A673 (cell line): ENCODE data around the gene RS1.

ENCODE experiments used
- CTCF ChIP-seq: fragments of 300-800, 200-600 bp; sonication (generic); conservative IDR thresholded peaks from 2 replicates; pipeline ENCODE4 v1.5.1; 2017; ENCODE audit warnings: low read depth, mild to moderate bottlenecking, antibody characterized with exemption, low read length, moderate library complexity, mixed read lengths
- EZH2 ChIP-seq: fragments of 200-600 bp; sonication (generic); IDR thresholded peaks from 2 replicates; pipeline ENCODE4 v1.6.1; 2017; ENCODE audit warnings: borderline replicate concordance, low read depth, mild to moderate bottlenecking, mixed read lengths, antibody characterized with exemption, low read length; ENCODE audit not compliant: poor library complexity, severe bottlenecking

- TF ChIP-seq CTCF (no peak), EZH2 (no peak)
These were observed 29.9 kb upstream of the RS1 start for GRCh38 chrX:18701621-18702361.
